GM23338 (cell line): ENCODE data around the gene LRRC52. TPM values are rescaled to one million over a fixed set of nuclear protein-coding genes. Genes with fewer than 3 reads are reported as not detected.

Experiments
- ATAC-seq: fragments of 200-7000 bp; cut with Tn5 transposase; 3 replicates; pipeline ENCODE4 v1.9.1; 2020
- DNase-seq: peaks from one replicate; pipeline ENCODE4 v3.0.0-alpha.2; 2015; ENCODE audit warnings: low spot score
- H2AFZ ChIP-seq: fragments of 200-600 bp; sonication (generic); 2 replicates; pipeline ENCODE4 v1.8.0; 2016; ENCODE audit warnings: antibody characterized with exemption, mild to moderate bottlenecking, moderate library complexity
- H3F3A ChIP-seq: fragments of 200-600 bp; sonication (generic); replicated peaks from 2 replicates; pipeline ENCODE4 v1.8.0; 2017; ENCODE audit warnings: antibody characterized with exemption, mixed run types, low read depth
- H3K27ac ChIP-seq: fragments of 200-600 bp; sonication (generic); 2 replicates; pipeline ENCODE4 v1.6.1; 2016; ENCODE audit warnings: low read depth
- H3K27me3 ChIP-seq: fragments of 200-600 bp; sonication (generic); 2 replicates; pipeline ENCODE4 v1.8.0; 2016; ENCODE audit warnings: mild to moderate bottlenecking, mixed run types, moderate library complexity; ENCODE audit not compliant: insufficient read depth
- H3K36me3 ChIP-seq: fragments of 200-600 bp; sonication (generic); 2 replicates; pipeline ENCODE4 v1.8.0; 2016; ENCODE audit warnings: mild to moderate bottlenecking; ENCODE audit not compliant: insufficient read depth
- H3K4me1 ChIP-seq: fragments of 200-600 bp; sonication (generic); 2 replicates; pipeline ENCODE4 v1.8.0; 2016; ENCODE audit warnings: mild to moderate bottlenecking, moderate library complexity; ENCODE audit not compliant: insufficient read depth
- H3K4me2 ChIP-seq: fragments of 200-600 bp; sonication (generic); 2 replicates; pipeline ENCODE4 v1.7.1; 2017; ENCODE audit warnings: mixed run types
- H3K4me3 ChIP-seq: fragments of 200-600 bp; sonication (generic); 2 replicates; pipeline ENCODE4 v1.6.1; 2016; ENCODE audit warnings: mixed run types
- H3K79me2 ChIP-seq: fragments of 200-600 bp; sonication (generic); replicated peaks from 2 replicates; pipeline ENCODE4 v1.8.0; 2017; ENCODE audit warnings: mild to moderate bottlenecking; ENCODE audit not compliant: insufficient read depth
- H3K9me2 ChIP-seq: fragments of 200-600 bp; sonication (generic); 2 replicates; pipeline ENCODE4 v1.8.0; 2017; ENCODE audit not compliant: insufficient read depth
- H4K20me1 ChIP-seq: fragments of 200-600 bp; sonication (generic); replicated peaks from 2 replicates; pipeline ENCODE4 v1.8.0; 2017; ENCODE audit warnings: mild to moderate bottlenecking; ENCODE audit not compliant: insufficient read depth
- H3K27ac Mint-ChIP-seq: 2 replicates; pipeline ENCODE4 v1.8.0; 2020; ENCODE audit warnings: inconsistent platforms, mild to moderate bottlenecking, moderate library complexity, mixed read lengths
- H3K27me3 Mint-ChIP-seq: 3 replicates; pipeline ENCODE4 v1.8.0; 2022; ENCODE audit warnings: low read depth, mild to moderate bottlenecking, moderate library complexity, mixed read lengths, inconsistent platforms; ENCODE audit not compliant: insufficient read depth, poor library complexity
- H3K36me3 Mint-ChIP-seq: 3 replicates; pipeline ENCODE4 v1.8.0; 2021; ENCODE audit warnings: low read depth, mild to moderate bottlenecking, inconsistent platforms, moderate library complexity, mixed read lengths
- H3K4me1 Mint-ChIP-seq: 3 replicates; pipeline ENCODE4 v1.8.0; 2020; ENCODE audit warnings: mild to moderate bottlenecking, inconsistent platforms, mixed read lengths
- H3K4me3 Mint-ChIP-seq: 3 replicates; pipeline ENCODE4 v1.8.0; 2021; ENCODE audit warnings: moderate library complexity, mild to moderate bottlenecking, inconsistent platforms, mixed read lengths
- H3K9me3 Mint-ChIP-seq: 3 replicates; pipeline ENCODE4 v1.8.0; 2020; ENCODE audit warnings: moderate library complexity, mild to moderate bottlenecking, inconsistent platforms, mixed read lengths
- CREB1 ChIP-seq: fragments of 250-450 bp; sonication (Bioruptor Pico); IDR thresholded peaks from 2 replicates; pipeline ENCODE4 v1.5.0; 2020; ENCODE audit warnings: low read depth, mild to moderate bottlenecking, moderate library complexity
- CTCF ChIP-seq, 2 experiments: fragments of 200-600 bp in 1 of 2; sonication (generic) in 1 of 2; conservative IDR thresholded peaks; 2 replicates each; pipeline versions ENCODE4 v1.5.1 to v1.6.1; 2016 to 2017; ENCODE audit warnings: antibody characterized with exemption in 2 of 2, low read depth in 2 of 2, mild to moderate bottlenecking in 2 of 2, moderate library complexity in 1 of 2
- EZH2 ChIP-seq: fragments of 200-600 bp; sonication (generic); IDR thresholded peaks from one replicate; pipeline ENCODE4 v1.8.0; 2017; ENCODE audit warnings: antibody characterized with exemption, mild to moderate bottlenecking, low read depth; ENCODE audit not compliant: unreplicated experiment
- EZH2phosphoT487 ChIP-seq: fragments of 200-600 bp; sonication (generic); IDR thresholded peaks from one replicate; pipeline ENCODE4 v1.8.1; 2018; ENCODE audit warnings: antibody characterized with exemption; ENCODE audit not compliant: unreplicated experiment
- JUNB ChIP-seq: IDR thresholded peaks from one replicate; pipeline ENCODE4 v1.6.1; 2016; ENCODE audit warnings: antibody characterized with exemption; ENCODE audit not compliant: unreplicated experiment
- NANOG ChIP-seq: IDR thresholded peaks from 2 replicates; pipeline ENCODE4 v1.6.1; 2016; ENCODE audit warnings: antibody characterized with exemption, borderline replicate concordance
- POLR2AphosphoS5 ChIP-seq: IDR thresholded peaks from 2 replicates; pipeline ENCODE4 v1.6.1; 2016; ENCODE audit warnings: antibody characterized with exemption, low read depth
- STAT1 ChIP-seq: IDR thresholded peaks from one replicate; pipeline ENCODE4 v1.6.1; 2016; ENCODE audit warnings: antibody characterized with exemption; ENCODE audit not compliant: unreplicated experiment
- ZNF114 ChIP-seq: fragments of 250-450 bp; sonication (Bioruptor Pico); IDR thresholded peaks from 2 replicates; pipeline ENCODE4 v1.5.0; 2020; ENCODE audit warnings: mild to moderate bottlenecking, moderate library complexity
- ZNF331 ChIP-seq: fragments of 250-450 bp; sonication (Bioruptor Pico); IDR thresholded peaks from 2 replicates; pipeline ENCODE4 v1.5.0; 2020; ENCODE audit warnings: low read depth, mild to moderate bottlenecking, moderate library complexity
- long read RNA-seq: library from polyadenylated mRNA; unstranded; transcript quantifications from one replicate; pipeline ENCODE4 v2.0.0, GENCODE V29; 2020; ENCODE audit not compliant: unreplicated experiment
- polyA plus RNA-seq: library from polyadenylated mRNA; unstranded; fragments of >200 nt; fragmentation: Nextera tagmentation; extraction: Ambion mirVana; gene quantifications from 2 replicates; pipeline ENCODE4 v1.2.1, GENCODE V29; 2016
- total RNA-seq: library from RNA; depleted of rRNA; stranded (reverse); fragments of >200 nt; shearing (Covaris generic); gene quantifications from 2 replicates; pipeline ENCODE4 v1.2.3, GENCODE V29; 2014; rRNA removed
- TF ChIP-seq, protein P1 (sequence below): IDR thresholded peaks from 2 replicates; pipeline ENCODE4 v1.6.1; 2016; ENCODE audit warnings: antibody characterized with exemption
- TF ChIP-seq, protein P2 (sequence below): IDR thresholded peaks from one replicate; pipeline ENCODE4 v1.6.1; 2018; ENCODE audit warnings: antibody characterized with exemption; ENCODE audit not compliant: unreplicated experiment
- TF ChIP-seq, protein P3 (sequence below): fragments of 250-450 bp; sonication (Bioruptor Pico); IDR thresholded peaks from 2 replicates; pipeline ENCODE4 v1.5.0; 2020; ENCODE audit warnings: mild to moderate bottlenecking, moderate library complexity

LRRC52 gene
- not detected in 2 replicates for total RNA-seq
- polyA plus RNA-seq = not detected in 2 replicates
- long read RNA-seq = 0 reads

- Histone ChIP-seq H3F3A (no peaks in the 10 kb centered on the region), H3K9me2 (no peaks in the 10 kb centered on the region), H4K20me1 (no peaks in the 10 kb centered on the region), H3K4me1 (peaks cover 18% of the 10 kb centered on the region), H3K4me3 (peak within 1 kb of the TSS; percentile 40; the same call in 1 of the 2 replicates), H3K79me2 (no peaks in the 10 kb centered on the region), H3K27ac (no peak within 1 kb of the TSS), H2AFZ (peak within 1 kb of the TSS; percentile 88), H3K36me3 (no peaks in the 10 kb centered on the region), H3K27me3 (peaks cover 8% of the 10 kb centered on the region), H3K4me2 (peak within 1 kb of the TSS; percentile 64)
- Mint-ChIP-seq H3K4me3 (no peak within 1 kb of the TSS), H3K27me3 (peaks cover 7% of the 10 kb centered on the region), H3K9me3 (no peaks in the 10 kb centered on the region; the same call in 2 of the 3 replicates), H3K36me3 (no peaks in the 10 kb centered on the region), H3K27ac (no peak within 1 kb of the TSS; the same call in 1 of the 2 replicates), H3K4me1 (peaks cover 16% of the 10 kb centered on the region; the same call in 2 of the 3 replicates)
- ATAC-seq = peak; percentile 97
- no peak for TF ChIP-seq NANOG
- TF ChIP-seq POLR2AphosphoS5 = no peak
- TF ChIP-seq CTCF (conservative IDR thresholded peaks at IDR 0.05; ENCODE audit: low read depth in 2 of 2) = no peak
- TF ChIP-seq STAT1 = no peak
- TF ChIP-seq EZH2 = no peak
- TF ChIP-seq ZNF331 (CRISPR knock-in tag) = no peak
- TF ChIP-seq, protein P1, sequence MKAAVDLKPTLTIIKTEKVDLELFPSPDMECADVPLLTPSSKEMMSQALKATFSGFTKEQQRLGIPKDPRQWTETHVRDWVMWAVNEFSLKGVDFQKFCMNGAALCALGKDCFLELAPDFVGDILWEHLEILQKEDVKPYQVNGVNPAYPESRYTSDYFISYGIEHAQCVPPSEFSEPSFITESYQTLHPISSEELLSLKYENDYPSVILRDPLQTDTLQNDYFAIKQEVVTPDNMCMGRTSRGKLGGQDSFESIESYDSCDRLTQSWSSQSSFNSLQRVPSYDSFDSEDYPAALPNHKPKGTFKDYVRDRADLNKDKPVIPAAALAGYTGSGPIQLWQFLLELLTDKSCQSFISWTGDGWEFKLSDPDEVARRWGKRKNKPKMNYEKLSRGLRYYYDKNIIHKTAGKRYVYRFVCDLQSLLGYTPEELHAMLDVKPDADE = no peak
- no peak for TF ChIP-seq EZH2phosphoT487
- TF ChIP-seq, protein P2, sequence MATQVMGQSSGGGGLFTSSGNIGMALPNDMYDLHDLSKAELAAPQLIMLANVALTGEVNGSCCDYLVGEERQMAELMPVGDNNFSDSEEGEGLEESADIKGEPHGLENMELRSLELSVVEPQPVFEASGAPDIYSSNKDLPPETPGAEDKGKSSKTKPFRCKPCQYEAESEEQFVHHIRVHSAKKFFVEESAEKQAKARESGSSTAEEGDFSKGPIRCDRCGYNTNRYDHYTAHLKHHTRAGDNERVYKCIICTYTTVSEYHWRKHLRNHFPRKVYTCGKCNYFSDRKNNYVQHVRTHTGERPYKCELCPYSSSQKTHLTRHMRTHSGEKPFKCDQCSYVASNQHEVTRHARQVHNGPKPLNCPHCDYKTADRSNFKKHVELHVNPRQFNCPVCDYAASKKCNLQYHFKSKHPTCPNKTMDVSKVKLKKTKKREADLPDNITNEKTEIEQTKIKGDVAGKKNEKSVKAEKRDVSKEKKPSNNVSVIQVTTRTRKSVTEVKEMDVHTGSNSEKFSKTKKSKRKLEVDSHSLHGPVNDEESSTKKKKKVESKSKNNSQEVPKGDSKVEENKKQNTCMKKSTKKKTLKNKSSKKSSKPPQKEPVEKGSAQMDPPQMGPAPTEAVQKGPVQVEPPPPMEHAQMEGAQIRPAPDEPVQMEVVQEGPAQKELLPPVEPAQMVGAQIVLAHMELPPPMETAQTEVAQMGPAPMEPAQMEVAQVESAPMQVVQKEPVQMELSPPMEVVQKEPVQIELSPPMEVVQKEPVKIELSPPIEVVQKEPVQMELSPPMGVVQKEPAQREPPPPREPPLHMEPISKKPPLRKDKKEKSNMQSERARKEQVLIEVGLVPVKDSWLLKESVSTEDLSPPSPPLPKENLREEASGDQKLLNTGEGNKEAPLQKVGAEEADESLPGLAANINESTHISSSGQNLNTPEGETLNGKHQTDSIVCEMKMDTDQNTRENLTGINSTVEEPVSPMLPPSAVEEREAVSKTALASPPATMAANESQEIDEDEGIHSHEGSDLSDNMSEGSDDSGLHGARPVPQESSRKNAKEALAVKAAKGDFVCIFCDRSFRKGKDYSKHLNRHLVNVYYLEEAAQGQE = no peak
- TF ChIP-seq JUNB = no peak
- no peak for TF ChIP-seq ZNF114
- peak; percentile 66 for TF ChIP-seq CREB1 (CRISPR knock-in tag)
- TF ChIP-seq, protein P3, sequence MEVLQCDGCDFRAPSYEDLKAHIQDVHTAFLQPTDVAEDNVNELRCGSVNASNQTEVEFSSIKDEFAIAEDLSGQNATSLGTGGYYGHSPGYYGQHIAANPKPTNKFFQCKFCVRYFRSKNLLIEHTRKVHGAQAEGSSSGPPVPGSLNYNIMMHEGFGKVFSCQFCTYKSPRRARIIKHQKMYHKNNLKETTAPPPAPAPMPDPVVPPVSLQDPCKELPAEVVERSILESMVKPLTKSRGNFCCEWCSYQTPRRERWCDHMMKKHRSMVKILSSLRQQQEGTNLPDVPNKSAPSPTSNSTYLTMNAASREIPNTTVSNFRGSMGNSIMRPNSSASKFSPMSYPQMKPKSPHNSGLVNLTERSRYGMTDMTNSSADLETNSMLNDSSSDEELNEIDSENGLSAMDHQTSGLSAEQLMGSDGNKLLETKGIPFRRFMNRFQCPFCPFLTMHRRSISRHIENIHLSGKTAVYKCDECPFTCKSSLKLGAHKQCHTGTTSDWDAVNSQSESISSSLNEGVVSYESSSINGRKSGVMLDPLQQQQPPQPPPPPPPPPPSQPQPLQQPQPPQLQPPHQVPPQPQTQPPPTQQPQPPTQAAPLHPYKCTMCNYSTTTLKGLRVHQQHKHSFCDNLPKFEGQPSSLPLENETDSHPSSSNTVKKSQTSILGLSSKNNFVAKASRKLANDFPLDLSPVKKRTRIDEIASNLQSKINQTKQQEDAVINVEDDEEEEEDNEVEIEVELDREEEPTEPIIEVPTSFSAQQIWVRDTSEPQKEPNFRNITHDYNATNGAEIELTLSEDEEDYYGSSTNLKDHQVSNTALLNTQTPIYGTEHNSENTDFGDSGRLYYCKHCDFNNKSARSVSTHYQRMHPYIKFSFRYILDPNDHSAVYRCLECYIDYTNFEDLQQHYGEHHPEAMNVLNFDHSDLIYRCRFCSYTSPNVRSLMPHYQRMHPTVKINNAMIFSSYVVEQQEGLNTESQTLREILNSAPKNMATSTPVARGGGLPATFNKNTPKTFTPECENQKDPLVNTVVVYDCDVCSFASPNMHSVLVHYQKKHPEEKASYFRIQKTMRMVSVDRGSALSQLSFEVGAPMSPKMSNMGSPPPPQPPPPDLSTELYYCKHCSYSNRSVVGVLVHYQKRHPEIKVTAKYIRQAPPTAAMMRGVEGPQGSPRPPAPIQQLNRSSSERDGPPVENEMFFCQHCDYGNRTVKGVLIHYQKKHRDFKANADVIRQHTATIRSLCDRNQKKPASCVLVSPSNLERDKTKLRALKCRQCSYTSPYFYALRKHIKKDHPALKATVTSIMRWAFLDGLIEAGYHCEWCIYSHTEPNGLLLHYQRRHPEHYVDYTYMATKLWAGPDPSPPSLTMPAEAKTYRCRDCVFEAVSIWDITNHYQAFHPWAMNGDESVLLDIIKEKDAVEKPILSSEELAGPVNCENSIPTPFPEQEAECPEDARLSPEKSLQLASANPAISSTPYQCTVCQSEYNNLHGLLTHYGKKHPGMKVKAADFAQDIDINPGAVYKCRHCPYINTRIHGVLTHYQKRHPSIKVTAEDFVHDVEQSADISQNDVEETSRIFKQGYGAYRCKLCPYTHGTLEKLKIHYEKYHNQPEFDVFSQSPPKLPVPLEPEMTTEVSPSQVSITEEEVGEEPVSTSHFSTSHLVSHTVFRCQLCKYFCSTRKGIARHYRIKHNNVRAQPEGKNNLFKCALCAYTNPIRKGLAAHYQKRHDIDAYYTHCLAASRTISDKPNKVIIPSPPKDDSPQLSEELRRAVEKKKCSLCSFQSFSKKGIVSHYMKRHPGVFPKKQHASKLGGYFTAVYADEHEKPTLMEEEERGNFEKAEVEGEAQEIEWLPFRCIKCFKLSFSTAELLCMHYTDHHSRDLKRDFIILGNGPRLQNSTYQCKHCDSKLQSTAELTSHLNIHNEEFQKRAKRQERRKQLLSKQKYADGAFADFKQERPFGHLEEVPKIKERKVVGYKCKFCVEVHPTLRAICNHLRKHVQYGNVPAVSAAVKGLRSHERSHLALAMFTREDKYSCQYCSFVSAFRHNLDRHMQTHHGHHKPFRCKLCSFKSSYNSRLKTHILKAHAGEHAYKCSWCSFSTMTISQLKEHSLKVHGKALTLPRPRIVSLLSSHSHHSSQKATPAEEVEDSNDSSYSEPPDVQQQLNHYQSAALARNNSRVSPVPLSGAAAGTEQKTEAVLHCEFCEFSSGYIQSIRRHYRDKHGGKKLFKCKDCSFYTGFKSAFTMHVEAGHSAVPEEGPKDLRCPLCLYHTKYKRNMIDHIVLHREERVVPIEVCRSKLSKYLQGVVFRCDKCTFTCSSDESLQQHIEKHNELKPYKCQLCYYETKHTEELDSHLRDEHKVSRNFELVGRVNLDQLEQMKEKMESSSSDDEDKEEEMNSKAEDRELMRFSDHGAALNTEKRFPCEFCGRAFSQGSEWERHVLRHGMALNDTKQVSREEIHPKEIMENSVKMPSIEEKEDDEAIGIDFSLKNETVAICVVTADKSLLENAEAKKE (CRISPR knock-in tag) = 0 out of 2 replicates have a peak, but pooled peaks have one; percentile 6
- peak; percentile 68 for DNase-seq
Observed at GRCh38 chr1:165543532-165544438, at the start of gene LRRC52. Gene LRRC52, plus strand, starts transcription at chr1:165544000. Its CDS starts 297 bp downstream, at chr1:165544297.
